ENCODE results near the gene KCNQ1. TPM values are rescaled to one million over a fixed set of nuclear protein-coding genes. Genes with fewer than 3 reads are reported as not detected.

Gene KCNQ1
- total RNA-seq, 1 donor from 2014 or later: 1.6 TPM

- H3K4me3 ChIP-seq (ENCODE audit: low read depth, low read length): no peak overlapping the region
- no peaks in the 10 kb centered on the region for H3K36me3 ChIP-seq (ENCODE audit: control insufficient read depth, insufficient read depth, low read length)
- TF ChIP-seq CTCF (IDR thresholded peaks at IDR 0.05; ENCODE audit: insufficient read depth, low read length, severe bottlenecking): no peak
- FAIRE-seq (no peak), DNase-seq (ENCODE audit: low read depth) (no peak)
- H3K27me3 ChIP-seq (ENCODE audit: control insufficient read depth, insufficient read depth, low read length): no peaks in the 10 kb centered on the region
Measured at GRCh38 chr11:2576111-2576510, 131.3 kb downstream of the KCNQ1 start.

GRCh38 chr11:2576549-2576948 lies 131.7 kb downstream of the KCNQ1 start:
- FAIRE-seq (no peak), DNase-seq (ENCODE audit: low read depth) (no peak)
- Histone ChIP-seq H3K36me3 (ENCODE audit: control insufficient read depth, insufficient read depth, low read length) (no peaks in the 10 kb centered on the region), H3K4me3 (ENCODE audit: low read depth, low read length) (no peak overlapping the region), H3K27me3 (ENCODE audit: control insufficient read depth, insufficient read depth, low read length) (no peaks in the 10 kb centered on the region)
- no peak for TF ChIP-seq CTCF (IDR thresholded peaks at IDR 0.05; ENCODE audit: insufficient read depth, low read length, severe bottlenecking)

GRCh38 chr11:2577031-2577990 lies 132.5 kb downstream of the KCNQ1 start:
- no peak for TF ChIP-seq CTCF (IDR thresholded peaks at IDR 0.05; ENCODE audit: insufficient read depth, low read length, severe bottlenecking)
- Histone ChIP-seq H3K27me3 (ENCODE audit: control insufficient read depth, insufficient read depth, low read length) (no peaks in the 10 kb centered on the region), H3K36me3 (ENCODE audit: control insufficient read depth, insufficient read depth, low read length) (no peaks in the 10 kb centered on the region), H3K4me3 (ENCODE audit: low read depth, low read length) (no peak overlapping the region)
- FAIRE-seq (no peak), DNase-seq (ENCODE audit: low read depth) (no peak)

GRCh38 chr11:2577991-2578928 lies 133.5 kb downstream of the KCNQ1 start:
- H3K27me3 ChIP-seq (ENCODE audit: control insufficient read depth, insufficient read depth, low read length): no peaks in the 10 kb centered on the region
- no peak for TF ChIP-seq CTCF (IDR thresholded peaks at IDR 0.05; ENCODE audit: insufficient read depth, low read length, severe bottlenecking)
- H3K4me3 ChIP-seq (ENCODE audit: low read depth, low read length): no peak overlapping the region
- no peaks in the 10 kb centered on the region for H3K36me3 ChIP-seq (ENCODE audit: control insufficient read depth, insufficient read depth, low read length)
- DNase-seq (ENCODE audit: low read depth) (no peak), FAIRE-seq (no peak)

- TF ChIP-seq CTCF (IDR thresholded peaks at IDR 0.05; ENCODE audit: insufficient read depth, low read length, severe bottlenecking): no peak
- Histone ChIP-seq H3K4me3 (ENCODE audit: low read depth, low read length) (no peak overlapping the region), H3K27me3 (ENCODE audit: control insufficient read depth, insufficient read depth, low read length) (no peaks in the 10 kb centered on the region), H3K36me3 (ENCODE audit: control insufficient read depth, insufficient read depth, low read length) (no peaks in the 10 kb centered on the region)
- FAIRE-seq (no peak), DNase-seq (ENCODE audit: low read depth) (no peak)
Measured at GRCh38 chr11:2578929-2579270, 134.1 kb downstream of the KCNQ1 start.

Measured in bronchial epithelial cell (primary cell).